NT2/D1 (cell line): ENCODE results near the gene RHPN2.
"Not testable (repeated sequence)": the region's sequence is repeated elsewhere in the genome, so short reads cannot be mapped to it uniquely, and the experiment has no call there.

ENCODE experiments used
- DNase-seq: peaks from one replicate; pipeline ENCODE4 v3.0.0-alpha.2; 2011; ENCODE audit warnings: low read depth, low spot score
- H3K27me3 ChIP-seq: 2 replicates; pipeline ENCODE4 v1.6.0; 2011; ENCODE audit warnings: mild to moderate bottlenecking; ENCODE audit not compliant: insufficient read length, insufficient read depth
- H3K36me3 ChIP-seq: 2 replicates; pipeline ENCODE4 v1.6.1; 2011; ENCODE audit warnings: mild to moderate bottlenecking, low read length, mixed read lengths; ENCODE audit not compliant: insufficient read depth, insufficient read length
- H3K4me1 ChIP-seq: 2 replicates; pipeline ENCODE4 v1.5.1; 2011; ENCODE audit not compliant: insufficient read depth, insufficient read length
- H3K4me3 ChIP-seq: 2 replicates; pipeline ENCODE4 v1.5.1; 2011; ENCODE audit warnings: low read depth; ENCODE audit not compliant: insufficient read length
- H3K9ac ChIP-seq: 2 replicates; pipeline ENCODE4 v1.6.0; 2011; ENCODE audit warnings: low read depth; ENCODE audit not compliant: insufficient read length
- H3K9me3 ChIP-seq: 2 replicates; pipeline ENCODE4 v1.5.1; 2011; ENCODE audit warnings: mild to moderate bottlenecking, low read length; ENCODE audit not compliant: insufficient read depth
- SUZ12 ChIP-seq: IDR thresholded peaks from 2 replicates; pipeline ENCODE4 v1.6.1; 2011; ENCODE audit not compliant: insufficient read length, insufficient read depth; ENCODE audit errors: extremely low read depth
- YY1 ChIP-seq: IDR thresholded peaks from 2 replicates; pipeline ENCODE4 v1.6.1; 2011; ENCODE audit not compliant: insufficient read length, insufficient read depth
- ZNF274 ChIP-seq: IDR thresholded peaks from 2 replicates; pipeline ENCODE4 v1.6.1; 2011; ENCODE audit warnings: mild to moderate bottlenecking, low read depth, low read length

The RHPN2 gene

DNA sequence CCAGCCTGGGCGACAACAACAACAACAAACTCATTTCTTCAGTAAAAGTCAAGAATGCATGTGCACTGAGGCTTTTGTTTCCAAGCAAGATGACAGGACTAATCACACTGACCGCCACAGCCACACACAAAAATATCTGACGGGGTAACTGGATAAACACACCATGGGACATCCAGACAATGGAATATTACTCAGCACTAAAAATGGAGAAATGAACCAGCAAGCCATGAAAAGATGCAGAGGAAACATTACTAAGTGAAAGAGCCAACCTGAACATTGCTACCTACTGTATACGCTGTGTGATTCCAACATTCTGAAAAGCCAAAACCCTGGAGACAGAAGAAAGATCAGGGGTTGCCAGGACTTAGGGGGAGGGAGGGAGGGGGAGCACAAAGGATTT, 56.0 kb downstream of the RHPN2 start:
- TF ChIP-seq YY1 (no peak), SUZ12 (no peak), ZNF274 (no peak)
- Histone ChIP-seq H3K4me3 (no peak overlapping the region), H3K4me1 (no peaks in the 10 kb centered on the region), H3K9ac (no peak overlapping the region), H3K36me3 (peaks cover 21% of the 10 kb centered on the region), H3K9me3 (no peaks in the 10 kb centered on the region), H3K27me3 (no peaks in the 10 kb centered on the region)
- no peak for DNase-seq

DNA sequence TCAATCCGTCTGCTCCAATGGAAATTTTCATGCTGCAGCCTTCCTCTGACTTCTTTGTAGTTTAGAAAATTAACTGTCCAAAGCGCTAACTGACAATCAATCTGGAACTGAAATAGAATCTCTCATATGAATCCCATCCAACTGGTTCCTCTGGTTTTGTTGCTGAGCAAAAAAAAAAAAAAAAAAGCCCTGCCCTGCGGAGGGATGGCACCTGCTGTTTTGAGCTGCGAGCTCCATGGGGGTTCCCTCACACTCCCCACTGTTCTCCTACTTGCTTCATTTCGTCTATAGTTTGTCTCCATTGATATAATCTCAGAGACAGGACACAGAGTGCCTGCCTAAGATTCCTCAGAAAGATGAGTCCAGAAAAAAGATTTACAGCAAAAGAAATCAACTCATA, 59.2 kb downstream of the RHPN2 start:
- no peak for DNase-seq
- TF ChIP-seq YY1: no peak
- TF ChIP-seq SUZ12: no peak
- TF ChIP-seq ZNF274: no peak
- Histone ChIP-seq H3K9ac (no peak overlapping the region), H3K36me3 (peaks cover 25% of the 10 kb centered on the region), H3K4me1 (no peaks in the 10 kb centered on the region), H3K4me3 (no peak overlapping the region), H3K9me3 (no peaks in the 10 kb centered on the region), H3K27me3 (no peaks in the 10 kb centered on the region)

DNA sequence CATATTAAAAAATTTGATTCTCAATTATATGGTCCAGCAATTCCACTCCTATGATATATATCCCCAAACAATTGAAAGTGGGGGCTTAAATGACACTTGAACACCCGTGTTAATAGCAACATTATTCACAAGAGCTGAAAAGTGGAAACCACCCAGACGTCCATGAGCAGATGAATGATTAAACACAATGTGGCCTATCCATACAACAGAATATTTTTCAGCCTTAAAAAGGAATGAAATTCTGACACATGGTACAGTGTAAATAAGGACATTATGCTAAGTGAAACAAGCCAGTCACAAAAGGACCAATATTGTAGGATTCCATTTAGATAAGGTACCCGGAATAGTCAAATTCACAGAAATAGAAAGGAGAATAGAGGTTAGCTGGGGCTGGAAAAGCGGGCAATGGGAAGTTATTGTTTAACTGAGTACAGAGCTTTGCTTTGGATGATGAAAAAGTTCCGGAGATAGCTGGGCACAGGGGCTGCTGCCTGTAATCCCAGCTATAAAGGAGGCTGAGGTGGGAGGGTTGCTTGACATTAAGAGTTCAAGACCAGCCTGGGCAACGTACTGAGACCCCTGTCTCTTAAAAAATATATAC, 61.2 kb downstream of the RHPN2 start:
- not testable (repeated sequence) for H3K9ac ChIP-seq, H3K4me1 ChIP-seq, H3K4me3 ChIP-seq, DNase-seq, H3K9me3 ChIP-seq, H3K27me3 ChIP-seq
- H3K36me3 ChIP-seq: peaks cover 25% of the 10 kb centered on the region

DNA sequence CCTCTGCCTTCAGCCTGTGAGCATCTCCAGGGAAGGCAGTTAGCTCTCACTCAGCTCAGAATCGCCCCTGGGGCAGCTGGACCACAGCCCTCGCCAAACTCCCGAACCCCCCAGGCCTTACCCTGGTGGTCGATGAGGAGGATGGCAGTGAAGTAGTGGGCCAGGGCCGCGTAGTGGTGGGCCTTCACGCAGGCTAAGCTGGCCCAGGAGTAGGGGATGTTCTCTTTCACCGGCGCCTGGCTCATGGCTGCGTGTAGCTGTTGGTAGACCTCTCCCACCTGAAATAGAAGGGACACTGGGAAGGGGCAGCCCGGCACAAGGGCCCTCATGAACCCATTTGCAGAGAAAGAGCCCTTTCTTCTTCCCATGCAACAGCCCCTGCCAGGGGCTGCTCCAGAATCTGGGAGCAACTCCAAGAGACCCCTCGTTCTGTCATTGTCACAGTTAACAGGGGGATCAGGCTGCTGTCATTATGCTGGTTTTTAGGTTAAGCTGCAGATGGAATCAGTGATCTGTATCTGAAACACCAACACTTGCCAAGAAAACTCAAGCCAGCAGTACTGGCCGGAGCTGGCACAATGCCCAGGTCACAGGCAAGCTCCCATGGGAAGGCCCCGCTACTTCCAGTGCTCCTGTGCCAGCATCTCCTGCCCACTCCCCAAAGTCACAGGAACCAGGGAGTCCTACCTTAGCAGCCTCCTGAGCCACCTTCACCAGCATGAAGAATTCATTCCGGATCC, 62.4 kb downstream of the RHPN2 start:
- H3K27me3 ChIP-seq, H3K4me3 ChIP-seq, H3K9ac ChIP-seq, DNase-seq, H3K9me3 ChIP-seq, H3K4me1 ChIP-seq: not testable (repeated sequence)
- H3K36me3 ChIP-seq: peaks cover 24% of the 10 kb centered on the region

DNA sequence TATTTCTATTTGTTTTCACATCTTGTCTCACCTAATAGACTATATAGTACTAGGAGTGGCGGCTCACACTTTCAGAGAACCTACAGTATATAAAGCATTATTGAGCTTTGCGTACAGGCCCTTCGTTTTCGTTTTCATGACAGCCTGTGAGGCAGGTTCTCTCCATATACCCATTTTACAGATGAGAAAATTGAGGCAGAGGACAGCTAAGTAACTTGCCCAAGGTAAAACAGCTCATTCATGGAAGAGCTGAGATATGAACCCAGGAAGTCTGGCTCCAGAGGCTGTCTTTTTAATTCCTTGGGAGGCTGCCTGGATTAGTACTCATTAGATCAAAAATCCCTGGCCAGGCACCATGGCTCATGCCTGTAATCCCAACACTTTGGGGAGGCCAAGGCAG, 63.8 kb downstream of the RHPN2 start:
- DNase-seq: no peak
- TF ChIP-seq YY1 (no peak), SUZ12 (no peak), ZNF274 (no peak)
- H3K36me3 ChIP-seq: peaks cover 20% of the 10 kb centered on the region
- no peak overlapping the region for H3K4me3 ChIP-seq
- H3K9me3 ChIP-seq: no peaks in the 10 kb centered on the region
- H3K4me1 ChIP-seq: no peaks in the 10 kb centered on the region
- H3K27me3 ChIP-seq: no peaks in the 10 kb centered on the region
- no peak overlapping the region for H3K9ac ChIP-seq

DNA sequence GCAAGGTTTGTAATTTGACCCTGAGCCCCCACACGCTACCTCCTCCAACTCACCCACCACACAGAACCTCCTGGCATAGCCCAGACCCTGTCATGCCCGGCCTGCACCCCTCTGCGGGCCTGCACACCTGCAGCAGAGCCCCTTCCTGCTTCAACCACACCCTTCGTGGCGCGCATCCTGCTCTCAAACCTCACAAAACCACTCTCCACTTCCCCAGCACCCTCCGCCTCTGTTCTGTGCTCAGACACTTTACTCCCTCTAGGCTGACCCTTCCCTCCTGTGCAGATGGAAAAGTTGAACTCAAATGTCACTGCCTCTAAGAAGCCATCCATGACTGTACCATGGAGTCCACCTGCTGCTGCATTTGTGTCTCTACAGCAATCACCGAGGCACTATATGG, 64.2 kb downstream of the RHPN2 start:
- Histone ChIP-seq H3K4me3 (no peak overlapping the region), H3K4me1 (no peaks in the 10 kb centered on the region), H3K27me3 (no peaks in the 10 kb centered on the region), H3K36me3 (peaks cover 22% of the 10 kb centered on the region), H3K9ac (no peak overlapping the region), H3K9me3 (no peaks in the 10 kb centered on the region)
- no peak for DNase-seq
- TF ChIP-seq YY1 (no peak), ZNF274 (no peak), SUZ12 (no peak)

DNA sequence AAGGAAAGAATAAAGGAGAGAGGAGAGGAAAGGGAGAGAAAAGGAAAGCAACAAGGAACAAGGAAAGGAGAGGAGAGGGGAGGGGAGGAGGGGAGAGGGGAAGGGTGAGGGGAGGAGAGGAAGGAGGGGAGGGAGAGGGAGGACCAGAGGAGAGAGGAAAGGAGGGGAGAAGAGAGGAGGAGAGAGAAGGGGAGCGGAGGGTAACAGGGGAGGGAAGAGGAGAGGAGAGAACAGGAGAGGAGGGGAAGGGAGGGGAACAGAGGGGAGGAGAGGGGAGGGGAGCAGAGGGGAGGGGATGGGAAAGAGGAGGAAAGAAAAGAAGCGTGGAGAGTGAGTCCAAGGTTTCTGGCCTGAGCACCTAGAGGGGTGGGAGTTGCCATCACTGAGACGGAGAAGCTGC, 66.0 kb downstream of the RHPN2 start:
- Histone ChIP-seq H3K9me3 (no peaks in the 10 kb centered on the region), H3K9ac (no peak overlapping the region), H3K27me3 (no peaks in the 10 kb centered on the region), H3K4me1 (no peaks in the 10 kb centered on the region), H3K4me3 (no peak overlapping the region), H3K36me3 (peaks cover 29% of the 10 kb centered on the region)
- no peak for DNase-seq
- no peak for TF ChIP-seq SUZ12
- no peak for TF ChIP-seq YY1

DNA sequence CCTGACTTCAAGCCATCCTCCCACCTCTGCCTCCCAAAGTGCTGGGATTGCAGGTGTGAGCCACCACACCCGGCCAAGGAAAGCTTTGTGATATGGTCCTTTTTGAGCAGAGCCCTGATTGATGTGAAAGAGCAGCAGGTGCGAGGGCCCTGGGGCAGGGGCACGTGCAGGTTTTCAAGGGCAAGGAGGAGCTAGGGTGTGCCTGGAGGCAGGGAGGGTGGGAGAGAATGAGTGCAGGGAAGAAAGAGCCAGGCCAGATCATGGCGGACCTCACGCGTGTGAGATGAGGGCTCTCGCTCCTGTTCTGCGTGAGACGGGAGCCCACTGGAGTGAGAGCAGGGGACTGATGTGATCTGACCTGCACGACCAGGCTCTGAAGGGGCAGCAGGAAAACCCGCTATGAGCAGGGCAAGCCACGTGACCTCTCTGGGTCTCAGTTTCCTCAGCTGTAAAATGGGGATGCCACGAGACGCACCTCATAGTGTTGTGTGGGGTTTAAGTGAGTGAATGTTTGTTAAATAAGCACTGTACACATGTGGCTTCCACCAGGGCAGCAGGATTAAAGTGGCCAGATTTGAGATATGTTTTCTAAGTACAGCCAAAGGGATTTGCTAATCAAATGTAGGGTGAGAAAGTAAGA, 66.9 kb downstream of the RHPN2 start:
- Histone ChIP-seq H3K27me3 (no peaks in the 10 kb centered on the region), H3K9me3 (no peaks in the 10 kb centered on the region)
- no peak for TF ChIP-seq YY1
- no peak for TF ChIP-seq ZNF274
- no peak for TF ChIP-seq SUZ12

DNA sequence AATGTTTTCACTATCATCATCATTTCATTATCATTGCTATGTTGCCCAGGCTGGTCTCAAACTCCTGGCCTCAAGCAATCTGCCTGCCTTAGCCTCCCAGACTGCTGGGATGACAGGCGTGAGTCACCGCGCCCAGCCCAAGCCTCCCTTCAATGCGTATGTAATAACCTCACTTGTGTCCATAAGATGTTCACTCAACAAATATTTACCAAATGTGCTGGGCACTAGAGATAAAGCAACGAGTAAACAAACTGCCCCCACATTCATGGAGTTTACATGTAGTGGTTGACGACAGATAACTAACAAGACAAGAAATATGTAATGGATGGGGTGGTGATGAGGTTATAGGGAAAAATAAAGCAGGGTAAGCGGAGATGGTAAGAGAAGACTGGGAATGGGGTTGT, 67.6 kb downstream of the RHPN2 start:
- not testable (repeated sequence) for H3K4me3 ChIP-seq, H3K9me3 ChIP-seq, H3K9ac ChIP-seq, H3K4me1 ChIP-seq, H3K27me3 ChIP-seq, DNase-seq
- H3K36me3 ChIP-seq: peaks cover 25% of the 10 kb centered on the region

More for the DNA sequence above, 66.9 kb downstream of the RHPN2 start:
- Histone ChIP-seq H3K9ac (no peak overlapping the region), H3K4me3 (no peak overlapping the region), H3K36me3 (peaks cover 31% of the 10 kb centered on the region), H3K4me1 (no peaks in the 10 kb centered on the region)
- DNase-seq: no peak

DNA sequence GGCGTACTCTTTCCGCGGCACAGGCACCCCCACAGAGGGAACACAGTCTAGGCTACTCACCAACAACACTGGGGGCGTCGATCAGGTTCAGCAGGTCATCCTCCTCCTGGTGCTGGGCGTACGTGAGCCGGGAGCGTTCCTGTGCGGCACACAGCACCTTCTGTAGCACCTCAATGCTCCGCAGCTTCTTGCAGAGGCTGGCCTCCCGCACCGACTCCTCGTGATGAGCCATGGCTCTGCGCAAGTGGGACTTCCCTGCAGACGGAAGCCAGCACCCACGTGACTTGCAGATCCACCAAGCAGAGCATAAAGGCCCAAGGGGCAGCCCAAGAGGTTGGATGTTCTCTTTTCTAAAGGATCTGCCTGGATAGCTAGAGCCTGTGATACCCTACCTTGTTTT, 68.7 kb downstream of the RHPN2 start:
- not testable (repeated sequence) for DNase-seq, H3K9ac ChIP-seq, H3K4me3 ChIP-seq, H3K27me3 ChIP-seq, H3K9me3 ChIP-seq, H3K4me1 ChIP-seq
- H3K36me3 ChIP-seq: peaks cover 26% of the 10 kb centered on the region
